GM12865 (cell line): ENCODE measurements around the gene ENTPD8.
"Not testable (repeated sequence)": the region's sequence is repeated elsewhere in the genome, so short reads cannot be mapped to it uniquely, and the experiment has no call there.

Experiments
- DNase-seq: peaks from one replicate; pipeline ENCODE4 v3.0.0; 2010; ENCODE audit warnings: low read depth
- H3K4me3 ChIP-seq: 2 replicates; pipeline ENCODE4 v1.5.1; 2011; ENCODE audit warnings: mild to moderate bottlenecking, low read depth, low read length, control low read depth
- TF ChIP-seq, protein P1 (sequence below): IDR thresholded peaks from 2 replicates; pipeline ENCODE4 v1.5.1; 2011; ENCODE audit warnings: low read length, control low read depth, low read depth, inconsistent platforms; ENCODE audit not compliant: insufficient read depth; ENCODE audit errors: missing control alignments

The ENTPD8 gene

DNA sequence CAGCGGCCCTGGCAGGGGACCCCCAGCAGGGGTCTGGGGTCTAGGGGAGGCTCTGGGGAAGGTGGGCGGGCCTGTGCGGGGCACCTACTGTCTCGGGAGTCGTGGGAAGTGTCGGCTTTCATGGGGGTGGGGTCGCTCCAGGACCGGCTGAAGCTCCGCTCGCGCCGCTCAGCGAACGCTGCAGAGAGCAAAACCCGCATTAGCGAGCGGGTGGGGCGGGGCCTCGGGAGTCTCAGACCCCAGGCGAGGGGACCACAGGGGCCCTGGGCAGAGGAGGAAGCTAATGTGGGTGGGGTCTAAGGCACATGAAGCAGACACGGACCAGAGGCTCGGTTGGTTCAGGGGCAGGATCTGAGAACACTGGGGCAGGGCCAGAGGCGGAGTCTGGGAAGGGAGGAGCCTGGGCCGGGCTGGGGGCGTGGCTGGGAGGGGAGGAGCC, 12.5 kb upstream of the ENTPD8 start:
- DNase-seq, result peak; percentile 78
- TF ChIP-seq, protein P1, sequence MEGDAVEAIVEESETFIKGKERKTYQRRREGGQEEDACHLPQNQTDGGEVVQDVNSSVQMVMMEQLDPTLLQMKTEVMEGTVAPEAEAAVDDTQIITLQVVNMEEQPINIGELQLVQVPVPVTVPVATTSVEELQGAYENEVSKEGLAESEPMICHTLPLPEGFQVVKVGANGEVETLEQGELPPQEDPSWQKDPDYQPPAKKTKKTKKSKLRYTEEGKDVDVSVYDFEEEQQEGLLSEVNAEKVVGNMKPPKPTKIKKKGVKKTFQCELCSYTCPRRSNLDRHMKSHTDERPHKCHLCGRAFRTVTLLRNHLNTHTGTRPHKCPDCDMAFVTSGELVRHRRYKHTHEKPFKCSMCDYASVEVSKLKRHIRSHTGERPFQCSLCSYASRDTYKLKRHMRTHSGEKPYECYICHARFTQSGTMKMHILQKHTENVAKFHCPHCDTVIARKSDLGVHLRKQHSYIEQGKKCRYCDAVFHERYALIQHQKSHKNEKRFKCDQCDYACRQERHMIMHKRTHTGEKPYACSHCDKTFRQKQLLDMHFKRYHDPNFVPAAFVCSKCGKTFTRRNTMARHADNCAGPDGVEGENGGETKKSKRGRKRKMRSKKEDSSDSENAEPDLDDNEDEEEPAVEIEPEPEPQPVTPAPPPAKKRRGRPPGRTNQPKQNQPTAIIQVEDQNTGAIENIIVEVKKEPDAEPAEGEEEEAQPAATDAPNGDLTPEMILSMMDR, result no peak
- no peak overlapping the region for H3K4me3 ChIP-seq

DNA sequence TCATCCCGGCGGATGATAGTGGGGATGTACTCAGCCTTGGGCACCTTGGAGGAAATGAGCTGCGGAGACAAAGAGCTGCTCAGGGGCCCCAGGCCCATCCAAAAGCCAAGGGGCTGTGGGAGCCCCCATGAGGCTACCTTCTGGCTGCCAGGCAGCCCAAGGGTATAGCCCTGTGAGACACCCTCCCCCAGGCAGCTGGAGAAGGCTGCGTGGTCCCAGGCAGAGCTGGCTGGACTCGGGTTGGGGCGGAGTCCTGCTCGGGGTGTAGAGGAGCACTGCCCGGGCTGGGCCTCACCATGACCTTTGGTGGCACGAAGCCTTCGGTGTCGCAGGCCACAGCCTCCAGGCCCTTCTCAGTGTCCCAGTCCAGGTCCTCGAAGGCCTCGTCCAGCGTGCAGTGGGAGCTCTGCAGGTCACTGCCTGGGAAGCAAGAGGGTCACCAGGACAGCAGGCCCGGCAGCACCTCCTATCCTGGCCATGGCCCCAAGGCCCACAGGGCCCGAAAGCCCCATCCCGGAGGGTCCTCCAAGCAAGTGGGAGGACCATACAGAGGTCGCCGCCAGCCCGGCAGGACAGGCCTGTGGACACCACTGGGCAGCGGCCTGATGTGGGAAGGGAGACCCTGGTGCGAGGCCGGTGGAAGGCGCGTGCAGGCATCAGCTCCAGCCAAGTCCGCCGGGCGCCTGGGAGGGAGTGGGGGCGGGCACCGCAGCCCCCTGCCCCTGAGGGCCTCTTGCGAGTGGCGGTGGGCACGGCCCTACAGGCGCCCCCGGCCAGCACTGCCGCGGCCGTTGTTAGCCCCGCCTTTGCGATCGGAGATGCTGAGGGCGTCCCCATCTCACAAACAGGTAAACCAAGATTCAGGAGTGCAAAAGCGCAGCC, 11.8 kb upstream of the ENTPD8 start:
- no peak for DNase-seq
- no peak overlapping the region for H3K4me3 ChIP-seq
- TF ChIP-seq, protein P1, result no peak

DNA sequence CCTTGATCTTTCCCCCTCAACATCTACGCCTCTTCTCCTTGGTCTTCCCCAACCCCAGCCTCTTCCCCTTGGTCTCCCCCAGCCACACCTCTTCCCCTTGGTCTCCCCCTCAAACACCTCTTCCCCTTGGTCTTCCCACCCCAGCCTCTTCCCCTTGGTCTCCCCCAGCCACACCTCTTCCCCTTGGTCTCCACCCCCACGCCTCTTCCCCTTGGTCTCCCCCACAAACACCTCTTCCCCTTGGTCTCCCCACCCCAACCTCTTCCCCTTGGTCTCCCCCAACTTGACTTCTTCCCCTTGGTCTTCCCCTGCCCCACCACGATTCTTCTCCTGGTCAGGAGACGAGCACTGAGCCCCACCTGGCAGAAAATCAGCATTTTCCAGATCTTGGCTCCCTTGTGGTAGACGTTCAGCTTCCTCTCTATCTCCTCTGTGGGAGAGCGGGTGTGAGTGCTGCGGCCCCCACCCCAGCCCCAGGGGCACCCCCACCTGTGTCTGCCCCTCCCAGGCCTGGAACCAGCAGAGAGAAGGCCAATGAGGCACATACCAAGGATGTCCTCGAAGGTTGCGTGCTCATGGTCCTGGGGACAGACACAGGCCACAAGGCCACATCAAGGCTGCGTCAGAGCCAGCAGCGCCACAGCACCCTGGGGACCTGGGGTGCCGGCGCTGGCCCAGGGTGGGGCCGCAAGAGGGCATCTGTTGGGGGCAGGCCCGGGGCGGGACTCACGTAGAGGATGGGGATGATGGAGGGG, 11.0 kb upstream of the ENTPD8 start:
- no peak overlapping the region for H3K4me3 ChIP-seq
- DNase-seq, result no peak
- TF ChIP-seq, protein P1, result no peak

DNA sequence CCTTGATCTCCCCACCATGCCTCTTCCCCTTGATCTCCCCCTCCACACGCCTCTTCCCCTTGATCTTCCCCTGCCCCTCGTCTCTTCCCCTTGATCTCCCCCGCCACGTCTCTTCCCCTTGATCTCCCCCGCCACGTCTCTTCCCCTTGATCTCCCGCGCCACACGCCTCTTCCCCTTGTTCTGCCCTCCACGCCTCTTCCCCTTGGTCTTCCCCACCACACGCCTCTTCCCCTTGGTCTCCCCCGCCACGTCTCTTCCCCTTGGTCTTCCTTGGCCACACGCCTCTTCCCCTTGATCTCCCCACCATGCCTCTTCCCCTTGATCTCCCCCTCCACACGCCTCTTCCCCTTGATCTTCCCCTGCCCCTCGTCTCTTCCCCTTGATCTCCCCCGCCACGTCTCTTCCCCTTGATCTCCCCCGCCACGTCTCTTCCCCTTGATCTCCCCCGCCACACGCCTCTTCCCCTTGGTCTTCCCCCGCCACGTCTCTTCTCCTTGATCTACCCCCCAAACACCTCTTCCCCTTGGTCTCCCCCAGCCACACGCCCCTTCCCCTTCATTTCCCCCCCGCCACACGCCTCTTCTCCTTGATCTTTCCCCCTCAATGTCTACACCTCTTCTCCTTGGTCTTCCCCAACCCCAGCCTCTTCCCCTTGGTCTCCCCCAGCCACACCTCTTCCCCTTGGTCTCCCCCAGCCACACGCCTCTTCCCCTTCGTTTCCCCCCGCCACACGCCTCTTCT, 10.3 kb upstream of the ENTPD8 start:
- DNase-seq, H3K4me3 ChIP-seq: not testable (repeated sequence)

DNA sequence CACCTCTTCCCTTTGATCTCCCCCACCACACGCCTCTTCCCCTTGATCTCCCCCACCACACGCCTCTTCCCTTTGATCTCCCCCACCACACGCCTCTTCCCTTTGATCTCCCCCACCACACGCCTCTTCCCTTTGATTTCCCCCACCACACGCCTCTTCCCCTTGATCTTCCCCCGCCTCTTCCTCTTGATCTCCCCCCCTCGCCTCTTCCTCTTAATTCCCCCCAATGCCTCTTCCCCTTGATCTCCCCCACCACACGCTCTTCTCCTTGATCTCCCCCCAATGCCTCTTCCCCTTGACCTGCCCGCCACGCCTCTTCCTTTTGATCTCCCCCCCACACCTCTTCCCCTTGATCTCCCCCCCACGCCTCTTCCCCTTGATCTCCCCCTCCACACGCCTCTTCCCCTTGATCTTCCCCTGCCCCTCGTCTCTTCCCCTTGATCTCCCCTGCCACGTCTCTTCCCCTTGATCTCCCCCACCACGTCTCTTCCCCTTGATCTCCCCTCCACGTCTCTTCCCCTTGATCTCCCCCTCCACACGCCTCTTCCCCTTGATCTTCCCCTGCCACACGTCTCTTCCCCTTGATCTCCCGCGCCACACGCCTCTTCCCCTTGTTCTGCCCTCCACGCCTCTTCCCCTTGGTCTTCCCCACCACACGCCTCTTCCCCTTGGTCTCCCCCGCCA, 9.5 kb upstream of the ENTPD8 start:
- not testable (repeated sequence) for DNase-seq

DNA sequence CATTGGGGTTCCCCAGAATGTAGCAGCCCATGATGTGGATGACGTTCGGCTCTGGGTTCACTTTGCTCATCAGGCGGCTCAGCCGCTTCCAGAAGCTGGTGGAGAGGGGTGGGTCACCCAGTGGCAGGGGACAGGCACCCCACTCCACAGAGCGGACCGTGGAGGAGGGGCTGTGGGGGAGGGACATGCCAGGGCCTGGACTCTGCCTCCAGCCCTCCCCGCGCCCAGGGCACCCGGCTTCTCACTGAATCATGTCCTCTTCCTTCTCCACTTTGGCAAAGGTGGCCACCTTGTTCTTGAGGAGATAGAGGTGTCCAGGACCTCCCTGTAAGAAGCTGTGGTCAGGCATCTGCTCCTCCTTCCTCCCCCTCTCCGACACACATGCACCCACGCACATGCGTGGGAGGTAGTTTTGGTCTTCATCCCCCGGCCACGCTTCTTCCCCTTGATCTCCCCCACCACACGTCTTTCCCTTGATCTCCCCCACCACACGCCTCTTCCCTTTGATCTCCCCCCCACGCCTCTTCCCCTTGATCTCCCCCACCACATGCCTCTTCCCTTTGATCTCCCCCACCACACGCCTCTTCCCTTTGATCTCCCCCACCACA, 8.9 kb upstream of the ENTPD8 start:
- no peak overlapping the region for H3K4me3 ChIP-seq
- TF ChIP-seq, protein P1, result no peak
- no peak for DNase-seq

More for the DNA sequence above, 9.5 kb upstream of the ENTPD8 start:
- H3K4me3 ChIP-seq, result not testable (repeated sequence)

DNA sequence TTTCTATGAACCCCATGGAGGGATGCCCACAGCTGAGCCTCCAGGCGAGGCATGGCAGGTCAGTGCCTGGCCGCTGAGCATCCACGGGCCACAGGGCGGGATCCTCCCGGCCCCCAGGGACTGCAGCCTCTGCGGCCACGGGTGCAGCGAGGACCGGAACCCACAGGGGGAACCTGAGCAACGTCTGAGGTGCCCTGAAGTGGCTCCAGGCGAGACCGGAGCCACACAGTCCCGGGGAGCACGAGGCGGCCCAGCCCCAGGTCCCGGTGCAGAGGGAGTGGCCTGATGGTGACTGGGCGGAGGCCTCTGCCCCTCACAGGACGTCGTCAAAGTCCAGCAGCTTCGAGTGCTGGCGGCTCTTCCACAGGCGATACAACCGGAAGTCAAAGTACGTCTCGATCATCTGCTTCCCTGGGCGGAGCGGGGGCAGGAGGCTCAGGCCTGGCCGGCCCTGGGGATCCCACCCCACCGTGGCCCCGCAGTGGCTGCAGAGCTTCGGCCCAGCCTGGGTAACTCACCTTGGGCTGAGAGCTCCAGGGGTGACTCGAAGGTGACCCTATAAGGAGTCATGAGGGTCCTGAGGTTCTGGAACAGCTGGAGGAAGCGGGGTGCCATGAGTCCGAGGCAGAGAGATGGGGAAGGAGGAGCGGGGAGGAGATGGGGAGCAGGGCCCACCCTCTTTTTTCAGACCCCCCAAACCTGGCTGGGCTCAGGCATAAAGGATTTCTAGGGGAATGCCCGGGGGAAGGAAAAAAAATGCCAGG, 8.1 kb upstream of the ENTPD8 start:
- TF ChIP-seq, protein P1, result no peak
- no peak overlapping the region for H3K4me3 ChIP-seq
- DNase-seq, result no peak
